Neural cell (in vitro differentiated cells): ENCODE results near the gene RFTN1.
A peak's percentile ranks its signal among the peaks of the same experiment; 100 is the strongest.

Experiments
- EZH2 ChIP-seq: fragments of 200-600, 300-800 bp; shearing (Covaris generic), sonication (generic); IDR thresholded peaks from 2 replicates; pipeline ENCODE4 v1.6.1; 2014; ENCODE audit warnings: antibody characterized with exemption, low read length, borderline replicate concordance, mild to moderate bottlenecking; ENCODE audit not compliant: insufficient read depth, poor library complexity, severe bottlenecking
- MXI1 ChIP-seq: fragments of 450-650 bp; conservative IDR thresholded peaks from 2 replicates; pipeline ENCODE4 v1.6.1; 2014; ENCODE audit warnings: antibody characterized with exemption, mild to moderate bottlenecking; ENCODE audit not compliant: poor library complexity, severe bottlenecking
- POLR2AphosphoS5 ChIP-seq: IDR thresholded peaks from 2 replicates; pipeline ENCODE4 v1.6.1; 2012
- RAD21 ChIP-seq: fragments of 450-650 bp; conservative IDR thresholded peaks from 2 replicates; pipeline ENCODE4 v1.6.1; 2014; ENCODE audit warnings: antibody characterized with exemption, mild to moderate bottlenecking, moderate library complexity
- SMC3 ChIP-seq: fragments of 450-650 bp; conservative IDR thresholded peaks from 2 replicates; pipeline ENCODE4 v1.6.1; 2014; ENCODE audit warnings: antibody characterized with exemption, mild to moderate bottlenecking, moderate library complexity; ENCODE audit not compliant: poor library complexity
- TAF1 ChIP-seq: IDR thresholded peaks from 2 replicates; pipeline ENCODE4 v1.6.1; 2012; ENCODE audit warnings: low read depth
- TF ChIP-seq, protein P1 (sequence below): fragments of 450-650 bp; IDR thresholded peaks from 2 replicates; pipeline ENCODE4 v1.5.1; 2014; ENCODE audit warnings: antibody characterized with exemption, mild to moderate bottlenecking, moderate library complexity; ENCODE audit not compliant: poor library complexity, severe bottlenecking
- TF ChIP-seq, protein P2 (sequence below): IDR thresholded peaks from 2 replicates; pipeline ENCODE4 v1.6.1; 2012; ENCODE audit warnings: borderline replicate concordance

DNA sequence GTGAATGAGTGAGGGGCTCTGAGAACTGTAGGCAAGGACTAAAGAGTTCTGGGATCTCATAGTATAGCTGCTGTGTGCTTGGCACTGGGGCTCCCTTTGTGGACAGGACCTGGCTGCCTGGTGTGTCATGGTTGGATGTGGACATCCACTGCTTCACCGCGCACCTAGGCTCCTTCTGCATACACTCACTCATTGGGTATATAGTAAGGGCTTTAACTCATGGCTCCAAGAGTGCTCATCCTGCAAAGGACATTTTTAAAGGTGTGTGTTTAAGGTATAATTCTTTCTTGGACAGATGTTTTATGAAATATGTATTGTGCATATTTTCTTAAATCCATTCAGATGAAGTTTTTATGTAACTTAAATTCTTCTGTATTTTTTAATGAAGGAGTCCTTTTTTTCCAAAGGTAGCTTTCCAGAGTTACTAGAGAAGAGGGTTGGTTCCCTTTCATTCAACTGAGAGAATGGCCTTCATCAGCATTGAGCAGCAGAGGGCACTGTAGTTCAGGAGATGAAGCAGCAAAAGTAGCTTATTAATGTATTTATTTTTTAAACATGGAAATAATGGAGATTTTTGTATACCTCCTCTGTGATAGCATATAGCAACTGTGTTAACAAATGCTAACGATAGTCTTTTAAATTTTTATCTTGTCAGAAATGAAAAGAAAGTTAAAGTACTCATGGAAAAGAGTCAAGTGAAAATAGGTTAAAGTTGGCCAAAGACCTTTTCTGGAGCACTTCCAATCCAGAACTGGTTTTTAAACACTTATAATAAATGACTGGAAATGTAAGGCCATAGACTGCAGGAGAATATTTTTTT, 223.3 kb downstream of the RFTN1 start:
- TF ChIP-seq, protein P1, sequence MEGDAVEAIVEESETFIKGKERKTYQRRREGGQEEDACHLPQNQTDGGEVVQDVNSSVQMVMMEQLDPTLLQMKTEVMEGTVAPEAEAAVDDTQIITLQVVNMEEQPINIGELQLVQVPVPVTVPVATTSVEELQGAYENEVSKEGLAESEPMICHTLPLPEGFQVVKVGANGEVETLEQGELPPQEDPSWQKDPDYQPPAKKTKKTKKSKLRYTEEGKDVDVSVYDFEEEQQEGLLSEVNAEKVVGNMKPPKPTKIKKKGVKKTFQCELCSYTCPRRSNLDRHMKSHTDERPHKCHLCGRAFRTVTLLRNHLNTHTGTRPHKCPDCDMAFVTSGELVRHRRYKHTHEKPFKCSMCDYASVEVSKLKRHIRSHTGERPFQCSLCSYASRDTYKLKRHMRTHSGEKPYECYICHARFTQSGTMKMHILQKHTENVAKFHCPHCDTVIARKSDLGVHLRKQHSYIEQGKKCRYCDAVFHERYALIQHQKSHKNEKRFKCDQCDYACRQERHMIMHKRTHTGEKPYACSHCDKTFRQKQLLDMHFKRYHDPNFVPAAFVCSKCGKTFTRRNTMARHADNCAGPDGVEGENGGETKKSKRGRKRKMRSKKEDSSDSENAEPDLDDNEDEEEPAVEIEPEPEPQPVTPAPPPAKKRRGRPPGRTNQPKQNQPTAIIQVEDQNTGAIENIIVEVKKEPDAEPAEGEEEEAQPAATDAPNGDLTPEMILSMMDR = peak; percentile 93
- no peak for TF ChIP-seq EZH2
- no peak for TF ChIP-seq POLR2AphosphoS5
- peak; percentile 97 for TF ChIP-seq SMC3
- TF ChIP-seq, protein P2, sequence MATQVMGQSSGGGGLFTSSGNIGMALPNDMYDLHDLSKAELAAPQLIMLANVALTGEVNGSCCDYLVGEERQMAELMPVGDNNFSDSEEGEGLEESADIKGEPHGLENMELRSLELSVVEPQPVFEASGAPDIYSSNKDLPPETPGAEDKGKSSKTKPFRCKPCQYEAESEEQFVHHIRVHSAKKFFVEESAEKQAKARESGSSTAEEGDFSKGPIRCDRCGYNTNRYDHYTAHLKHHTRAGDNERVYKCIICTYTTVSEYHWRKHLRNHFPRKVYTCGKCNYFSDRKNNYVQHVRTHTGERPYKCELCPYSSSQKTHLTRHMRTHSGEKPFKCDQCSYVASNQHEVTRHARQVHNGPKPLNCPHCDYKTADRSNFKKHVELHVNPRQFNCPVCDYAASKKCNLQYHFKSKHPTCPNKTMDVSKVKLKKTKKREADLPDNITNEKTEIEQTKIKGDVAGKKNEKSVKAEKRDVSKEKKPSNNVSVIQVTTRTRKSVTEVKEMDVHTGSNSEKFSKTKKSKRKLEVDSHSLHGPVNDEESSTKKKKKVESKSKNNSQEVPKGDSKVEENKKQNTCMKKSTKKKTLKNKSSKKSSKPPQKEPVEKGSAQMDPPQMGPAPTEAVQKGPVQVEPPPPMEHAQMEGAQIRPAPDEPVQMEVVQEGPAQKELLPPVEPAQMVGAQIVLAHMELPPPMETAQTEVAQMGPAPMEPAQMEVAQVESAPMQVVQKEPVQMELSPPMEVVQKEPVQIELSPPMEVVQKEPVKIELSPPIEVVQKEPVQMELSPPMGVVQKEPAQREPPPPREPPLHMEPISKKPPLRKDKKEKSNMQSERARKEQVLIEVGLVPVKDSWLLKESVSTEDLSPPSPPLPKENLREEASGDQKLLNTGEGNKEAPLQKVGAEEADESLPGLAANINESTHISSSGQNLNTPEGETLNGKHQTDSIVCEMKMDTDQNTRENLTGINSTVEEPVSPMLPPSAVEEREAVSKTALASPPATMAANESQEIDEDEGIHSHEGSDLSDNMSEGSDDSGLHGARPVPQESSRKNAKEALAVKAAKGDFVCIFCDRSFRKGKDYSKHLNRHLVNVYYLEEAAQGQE = no peak
- TF ChIP-seq TAF1 = no peak
- peak; percentile 97 for TF ChIP-seq RAD21
- no peak for TF ChIP-seq MXI1
